Measurements from ENCODE around the gene DYRK4. TPM values are rescaled to one million over a fixed set of nuclear protein-coding genes. Genes with fewer than 3 reads are reported as not detected.

The DYRK4 gene
- total and polyA plus RNA-seq, 2 of the 13 experiments (the other 11 are each of a cell fraction or from before 2014, with no cell fraction given), result 29.4 to 40.2 TPM

- no peak for TF ChIP-seq ATF7-NPFF (CRISPR knock-in tag; IDR thresholded peaks at IDR 0.05; ENCODE audit: low read depth)
- TF ChIP-seq DPF2 (CRISPR knock-in tag; IDR thresholded peaks at IDR 0.05; ENCODE audit: borderline replicate concordance, low read depth), result no peak
- TF ChIP-seq ZNF362 (CRISPR knock-in tag; IDR thresholded peaks at IDR 0.05; ENCODE audit: borderline replicate concordance), result peak; percentile 39; the same call in 1 of the 2 replicates
- no peak for TF ChIP-seq JDP2 (CRISPR knock-in tag; IDR thresholded peaks at IDR 0.05; ENCODE audit: borderline replicate concordance)
- TF ChIP-seq, protein P1, sequence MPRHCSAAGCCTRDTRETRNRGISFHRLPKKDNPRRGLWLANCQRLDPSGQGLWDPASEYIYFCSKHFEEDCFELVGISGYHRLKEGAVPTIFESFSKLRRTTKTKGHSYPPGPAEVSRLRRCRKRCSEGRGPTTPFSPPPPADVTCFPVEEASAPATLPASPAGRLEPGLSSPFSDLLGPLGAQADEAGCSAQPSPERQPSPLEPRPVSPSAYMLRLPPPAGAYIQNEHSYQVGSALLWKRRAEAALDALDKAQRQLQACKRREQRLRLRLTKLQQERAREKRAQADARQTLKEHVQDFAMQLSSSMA (CRISPR knock-in tag; IDR thresholded peaks at IDR 0.05), result no peak
- TF ChIP-seq ZNF513 (CRISPR knock-in tag; conservative IDR thresholded peaks at IDR 0.05), result no peak
- no peak for TF ChIP-seq ZNF225 (CRISPR knock-in tag; IDR thresholded peaks at IDR 0.05)
- no peak for TF ChIP-seq HNF4G (IDR thresholded peaks at IDR 0.05; ENCODE audit: borderline replicate concordance, low read depth, low read length)
- TF ChIP-seq HNF4G (CRISPR knock-in tag; IDR thresholded peaks at IDR 0.05; ENCODE audit: borderline replicate concordance, low read depth), result no peak; the same call in 1 of the 2 replicates
- peak; percentile 78 for TF ChIP-seq ZNF781 (CRISPR knock-in tag; IDR thresholded peaks at IDR 0.05; ENCODE audit: borderline replicate concordance, not compliant biosample characterization)
- peak; percentile 63; the same call in 1 of the 2 replicates for TF ChIP-seq TBX2 (CRISPR knock-in tag; IDR thresholded peaks at IDR 0.05; ENCODE audit: borderline replicate concordance)
- no peak for TF ChIP-seq FOXO1 (CRISPR knock-in tag; IDR thresholded peaks at IDR 0.05)
- TF ChIP-seq MAF1 (CRISPR knock-in tag; IDR thresholded peaks at IDR 0.05; ENCODE audit: borderline replicate concordance), result no peak
- TF ChIP-seq ZNF557 (CRISPR knock-in tag; IDR thresholded peaks at IDR 0.05), result no peak
- TF ChIP-seq ZNF672 (CRISPR knock-in tag; IDR thresholded peaks at IDR 0.05), result no peak
- TF ChIP-seq POLR2AphosphoS2 (IDR thresholded peaks at IDR 0.05; ENCODE audit: low read depth, low read length), result no peak
- no peak for TF ChIP-seq SRSF1 (optimal IDR thresholded peaks at IDR 0.05; ENCODE audit: low read depth, low read length)
- TF ChIP-seq RBFOX2 (IDR thresholded peaks at IDR 0.05; ENCODE audit: low read depth, low read length), result no peak
- no peak for TF ChIP-seq ZNF883 (CRISPR knock-in tag; IDR thresholded peaks at IDR 0.05; ENCODE audit: not compliant biosample characterization)
- peak; percentile 80 for TF ChIP-seq NFYB (CRISPR knock-in tag; IDR thresholded peaks at IDR 0.05)
- TF ChIP-seq, protein P2, sequence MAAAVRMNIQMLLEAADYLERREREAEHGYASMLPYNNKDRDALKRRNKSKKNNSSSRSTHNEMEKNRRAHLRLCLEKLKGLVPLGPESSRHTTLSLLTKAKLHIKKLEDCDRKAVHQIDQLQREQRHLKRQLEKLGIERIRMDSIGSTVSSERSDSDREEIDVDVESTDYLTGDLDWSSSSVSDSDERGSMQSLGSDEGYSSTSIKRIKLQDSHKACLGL (CRISPR knock-in tag; IDR thresholded peaks at IDR 0.05), result no peak; the same call in 1 of the 2 replicates
- TF ChIP-seq ZNF704 (CRISPR knock-in tag; IDR thresholded peaks at IDR 0.05; ENCODE audit: borderline replicate concordance), result no peak
- no peak for TF ChIP-seq HOXD1 (CRISPR knock-in tag; IDR thresholded peaks at IDR 0.05)
- TF ChIP-seq ZNF292 (CRISPR knock-in tag; IDR thresholded peaks at IDR 0.05; ENCODE audit: borderline replicate concordance, low read depth), result peak; percentile 41; the same call in 1 of the 2 replicates
Measured at GRCh38 chr12:4538207-4539160, 23.5 kb upstream of the DYRK4 start, which contains the start of gene RAD51AP1 (continued).
